ENCODE data around the gene KIN.
"Not testable (repeated sequence)": the region's sequence is repeated elsewhere in the genome, so short reads cannot be mapped to it uniquely, and the experiment has no call there.

Gene KIN, protein sequence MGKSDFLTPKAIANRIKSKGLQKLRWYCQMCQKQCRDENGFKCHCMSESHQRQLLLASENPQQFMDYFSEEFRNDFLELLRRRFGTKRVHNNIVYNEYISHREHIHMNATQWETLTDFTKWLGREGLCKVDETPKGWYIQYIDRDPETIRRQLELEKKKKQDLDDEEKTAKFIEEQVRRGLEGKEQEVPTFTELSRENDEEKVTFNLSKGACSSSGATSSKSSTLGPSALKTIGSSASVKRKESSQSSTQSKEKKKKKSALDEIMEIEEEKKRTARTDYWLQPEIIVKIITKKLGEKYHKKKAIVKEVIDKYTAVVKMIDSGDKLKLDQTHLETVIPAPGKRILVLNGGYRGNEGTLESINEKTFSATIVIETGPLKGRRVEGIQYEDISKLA

GRCh38 chr10:7787857-7788638 is at the start of gene KIN, which contains the start of gene ATP5F1C:
KIN (minus strand) TSS chr10:7787993; CDS start chr10:7787933, 60 bp downstream.
ATP5F1C (plus strand) TSS chr10:7788177; CDS start chr10:7788208, 31 bp downstream.
- DNase-seq (ENCODE audit: low read depth) = peak; percentile 94

DNA sequence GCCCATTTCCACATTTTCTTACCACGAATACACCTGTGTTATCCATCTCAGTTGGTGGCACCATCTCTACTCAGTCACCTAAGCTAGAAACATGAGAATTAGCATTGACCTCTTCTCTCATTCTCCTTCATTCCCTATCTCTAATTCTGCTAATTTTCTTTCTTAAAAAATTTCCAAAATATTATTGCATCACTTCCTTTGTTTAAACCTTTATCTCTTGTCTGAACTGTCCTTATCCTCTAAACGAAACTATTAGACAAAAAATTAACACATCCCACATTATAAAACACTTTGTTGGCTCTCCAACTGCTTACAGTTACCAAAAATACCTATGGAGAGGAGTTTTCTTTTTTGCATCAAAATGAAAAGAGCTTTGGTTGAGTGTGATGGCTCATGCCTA is 48.8 kb upstream of the KIN start:
- DNase-seq (ENCODE audit: low read depth) = no peak

- no peak for DNase-seq (ENCODE audit: low read depth)
These were observed 46.5 kb upstream of the KIN start for GRCh38 chr10:7834262-7834661.

DNA sequence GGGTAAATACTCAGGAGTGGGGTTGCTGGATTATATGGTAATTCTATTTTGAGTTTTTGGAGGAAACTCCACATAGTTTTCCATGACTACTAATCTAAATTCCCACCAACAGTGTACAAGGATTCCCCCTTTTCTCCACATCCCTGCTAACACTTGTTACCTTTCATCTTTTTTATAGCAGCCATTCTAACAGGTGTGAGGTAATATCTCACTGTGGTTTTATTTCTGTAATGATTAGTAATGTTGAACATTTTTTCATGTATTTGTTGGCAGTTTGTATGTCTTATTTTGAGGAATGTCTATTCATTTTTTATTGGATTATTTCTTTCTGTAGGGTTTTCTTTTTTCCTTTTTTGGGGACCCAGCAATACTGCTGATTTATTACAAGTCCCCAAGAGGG is 45.4 kb upstream of the KIN start:
- no peak for DNase-seq (ENCODE audit: low read depth)

DNA sequence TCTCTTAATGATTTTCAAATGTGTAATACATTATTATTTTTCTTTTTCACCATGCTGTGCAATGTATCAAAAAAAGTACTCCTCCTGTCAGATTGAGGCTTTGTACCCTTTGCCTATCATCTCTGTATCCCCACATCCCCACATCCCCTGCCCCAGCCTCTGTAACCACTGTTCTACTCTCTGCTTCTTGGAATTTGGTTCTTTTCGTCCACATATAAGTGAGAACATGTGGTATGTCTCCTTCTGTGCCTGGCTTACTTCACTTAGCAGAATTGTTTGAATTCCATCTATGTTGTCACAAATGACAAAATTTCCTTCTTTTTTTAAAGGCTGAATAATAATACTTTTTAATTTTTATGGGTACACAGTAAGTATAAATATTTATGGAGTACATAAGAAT is 44.3 kb upstream of the KIN start:
- no peak for DNase-seq (ENCODE audit: low read depth)

GRCh38 chr10:7829289-7829834 is 41.6 kb upstream of the KIN start:
- no peak for DNase-seq (ENCODE audit: low read depth)

DNA sequence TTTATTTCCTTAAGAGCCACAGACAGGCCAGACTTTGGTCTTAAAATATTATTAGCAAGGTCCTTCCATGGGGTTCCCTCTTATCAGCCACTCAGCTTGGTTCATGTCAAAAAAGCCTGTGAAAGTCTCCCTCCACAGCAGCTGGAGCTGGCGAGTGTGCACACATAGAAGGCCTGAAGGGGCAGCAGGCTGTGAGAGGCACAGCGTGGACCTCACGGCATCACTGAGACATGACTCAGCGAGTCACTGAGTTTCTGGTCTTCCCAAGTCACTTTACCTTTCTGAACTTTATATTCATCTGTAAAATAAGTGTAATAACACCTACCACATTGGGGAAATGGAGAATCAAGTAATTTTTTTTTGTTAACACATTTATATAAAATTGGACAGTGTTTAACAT is 39.2 kb upstream of the KIN start:
- DNase-seq (ENCODE audit: low read depth) = no peak

- no peak for DNase-seq (ENCODE audit: low read depth)
These were observed 36.5 kb upstream of the KIN start for GRCh38 chr10:7824251-7824650.

DNA sequence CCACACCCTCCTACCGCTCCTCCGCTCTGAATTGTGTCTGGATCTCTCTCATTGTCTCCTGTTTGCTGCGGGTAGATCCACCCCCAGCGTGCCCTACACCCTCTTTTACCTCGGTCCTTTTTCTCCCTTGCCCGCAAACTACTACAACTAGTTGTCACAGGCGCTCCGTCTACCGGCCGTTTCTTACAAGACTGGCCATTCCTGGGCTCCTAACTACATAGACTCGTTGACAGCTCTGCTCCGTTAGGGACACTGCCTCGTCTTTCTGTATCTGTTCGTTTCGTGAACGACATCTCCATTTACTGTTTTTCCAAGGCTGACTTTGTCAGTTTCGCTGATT is 31.3 kb upstream of the KIN start:
- DNase-seq (ENCODE audit: low read depth) = no peak

GRCh38 chr10:7818295-7819120 is 30.7 kb upstream of the KIN start, which contains the start of gene TAF3:
TAF3 (plus strand) TSS chr10:7818505; CDS start chr10:7818710, 205 bp downstream.
- peak; percentile 89 for DNase-seq (ENCODE audit: low read depth)

DNA sequence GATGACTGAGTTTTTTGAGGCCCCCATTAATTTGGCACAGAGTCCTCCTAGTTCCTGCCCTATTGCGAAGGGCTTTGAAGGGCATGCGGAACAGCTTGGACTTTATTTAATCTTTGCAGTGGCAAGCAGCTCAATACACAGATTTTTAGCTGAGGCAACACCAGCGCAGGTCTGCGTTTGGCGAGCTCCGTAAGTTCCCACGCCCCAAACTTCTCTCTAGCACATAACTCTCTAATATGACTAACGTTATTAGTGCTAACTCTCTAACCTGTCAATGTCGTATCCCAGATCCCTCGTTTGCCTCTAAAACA is 30.1 kb upstream of the KIN start:
- DNase-seq (ENCODE audit: low read depth) = no peak

DNA sequence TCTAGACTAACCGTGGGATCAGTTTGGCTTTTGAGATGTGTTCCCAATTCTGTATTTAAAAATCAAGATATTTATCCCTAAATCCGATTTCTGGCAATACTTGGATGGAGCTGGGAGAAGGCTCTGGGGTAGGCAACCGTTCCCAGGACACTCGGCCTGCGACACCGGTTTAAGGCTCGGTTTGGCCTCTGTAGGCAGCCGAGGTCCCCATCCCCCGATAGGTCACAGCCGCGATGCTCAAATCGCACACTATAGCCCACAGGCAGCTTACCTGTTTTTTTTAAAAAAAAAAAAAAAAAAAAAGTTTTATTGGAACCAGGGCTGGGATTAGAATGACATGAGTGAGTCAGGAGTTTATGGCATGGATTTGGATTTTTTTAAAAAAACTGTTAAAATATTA is 29.8 kb upstream of the KIN start:
- no peak for DNase-seq (ENCODE audit: low read depth)

- DNase-seq (ENCODE audit: low read depth) = no peak
These were observed 25.7 kb upstream of the KIN start for GRCh38 chr10:7813481-7813880.

GRCh38 chr10:7811743-7812142 is 23.9 kb upstream of the KIN start:
- not testable (repeated sequence) for DNase-seq (ENCODE audit: low read depth)

GRCh38 chr10:7811000-7811399 is 23.2 kb upstream of the KIN start:
- DNase-seq (ENCODE audit: low read depth) = no peak

DNA sequence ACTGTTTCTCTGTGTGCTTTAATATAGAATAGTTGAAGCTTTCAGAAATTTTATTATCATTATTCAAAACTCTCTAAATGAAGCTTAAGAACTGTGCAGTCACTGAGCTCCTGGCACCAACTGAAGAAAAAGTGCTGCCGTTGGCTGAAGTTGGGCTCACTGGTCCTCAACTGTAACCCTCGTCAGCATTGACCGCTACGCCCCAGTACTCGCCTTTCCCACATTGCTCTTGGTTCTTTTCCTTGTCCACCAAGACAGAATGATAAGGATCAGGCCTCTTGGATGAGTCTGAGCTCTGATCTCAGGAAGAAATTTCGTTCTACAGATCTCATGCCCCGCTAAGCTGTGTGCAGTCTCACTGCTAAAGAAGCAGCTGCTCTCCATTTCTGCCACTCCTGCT is 22.6 kb upstream of the KIN start:
- DNase-seq (ENCODE audit: low read depth) = no peak

DNA sequence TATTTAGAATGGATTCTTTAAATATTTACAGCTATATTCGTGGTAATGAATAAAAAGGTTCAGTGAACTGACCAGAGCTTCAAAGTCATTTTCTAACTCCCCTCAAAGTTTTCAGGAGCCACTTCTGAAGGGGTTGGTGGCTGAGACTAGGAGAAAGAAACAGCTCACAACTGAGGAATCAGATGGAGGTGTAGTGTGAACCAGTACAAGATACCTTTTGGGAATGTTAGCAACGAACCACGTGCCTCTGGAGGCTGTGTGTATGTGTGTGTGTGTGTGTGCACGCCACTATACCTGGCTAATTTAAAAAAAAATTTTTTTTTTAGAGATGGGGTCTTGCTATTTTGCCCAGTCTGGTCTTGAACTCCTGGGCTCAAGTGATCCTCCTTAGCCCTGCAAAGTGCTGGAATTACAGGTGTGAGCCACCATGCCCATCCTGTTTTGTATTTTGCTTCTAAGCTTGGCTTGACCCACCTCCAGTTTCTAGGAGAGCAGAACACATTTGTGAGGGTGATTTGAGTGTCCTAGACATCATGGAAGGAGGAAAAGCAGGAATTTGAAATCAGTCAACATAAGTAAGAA is 21.0 kb upstream of the KIN start:
- DNase-seq (ENCODE audit: low read depth) = no peak

DNA sequence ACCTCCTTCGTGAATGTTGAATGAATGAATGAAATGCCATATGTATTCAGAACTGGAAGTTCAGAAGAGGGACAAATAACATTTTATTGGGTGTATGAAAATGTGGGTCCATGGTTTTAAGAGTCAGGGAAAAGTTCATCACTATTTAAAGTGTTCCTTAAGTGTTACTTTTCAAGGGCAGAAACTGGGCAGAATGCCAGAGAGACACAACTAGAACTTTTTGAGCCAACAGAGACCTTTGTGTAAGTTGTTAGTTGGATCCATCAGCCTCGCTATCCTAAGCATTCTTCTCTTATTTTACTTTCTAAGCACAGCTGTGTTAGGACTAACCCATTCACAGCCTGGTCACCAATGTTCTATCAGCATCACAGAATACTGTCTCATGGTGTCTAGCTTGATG is 16.9 kb upstream of the KIN start:
- no peak for DNase-seq (ENCODE audit: low read depth)

GRCh38 chr10:7804216-7804615 is 16.4 kb upstream of the KIN start:
- DNase-seq (ENCODE audit: low read depth) = no peak

DNA sequence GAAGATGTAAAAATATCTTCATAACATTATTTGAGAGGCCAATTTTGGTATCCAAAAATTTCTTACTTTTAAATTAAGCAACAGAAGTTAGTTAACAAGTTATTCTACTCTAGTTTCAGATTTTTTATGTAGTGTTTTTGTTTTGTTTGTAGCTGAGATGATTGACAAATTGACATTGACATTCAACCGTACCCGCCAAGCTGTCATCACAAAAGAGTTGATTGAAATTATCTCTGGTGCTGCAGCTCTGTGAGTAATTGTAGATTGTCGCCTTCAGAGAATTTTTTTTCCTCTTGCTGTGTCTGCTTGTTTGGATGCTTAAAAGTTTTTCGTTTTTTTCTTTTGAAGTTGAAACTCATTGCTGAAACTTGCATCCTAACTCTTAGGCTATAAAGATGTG is 14.8 kb upstream of the KIN start:
- no peak for DNase-seq (ENCODE audit: low read depth)

DNA sequence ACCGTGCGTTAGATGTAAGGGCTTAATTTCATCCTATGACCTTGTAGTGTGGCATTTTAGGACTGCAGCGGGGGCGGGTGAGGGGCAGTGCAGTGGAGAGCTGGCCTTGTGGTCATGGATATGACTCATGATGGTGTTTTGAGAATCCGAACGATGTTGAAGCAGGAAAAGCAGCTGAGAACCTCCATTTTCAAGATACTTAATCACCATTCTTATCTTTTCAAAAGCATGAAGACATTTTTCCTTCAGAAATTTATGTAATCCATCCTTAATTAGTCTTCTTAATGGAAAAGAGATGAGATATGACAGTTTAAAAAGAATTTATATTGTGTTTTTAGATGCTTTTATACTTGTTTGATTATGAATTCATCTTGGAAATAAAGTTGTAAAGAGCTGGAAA is 9.8 kb upstream of the KIN start:
- DNase-seq (ENCODE audit: low read depth) = no peak

DNA sequence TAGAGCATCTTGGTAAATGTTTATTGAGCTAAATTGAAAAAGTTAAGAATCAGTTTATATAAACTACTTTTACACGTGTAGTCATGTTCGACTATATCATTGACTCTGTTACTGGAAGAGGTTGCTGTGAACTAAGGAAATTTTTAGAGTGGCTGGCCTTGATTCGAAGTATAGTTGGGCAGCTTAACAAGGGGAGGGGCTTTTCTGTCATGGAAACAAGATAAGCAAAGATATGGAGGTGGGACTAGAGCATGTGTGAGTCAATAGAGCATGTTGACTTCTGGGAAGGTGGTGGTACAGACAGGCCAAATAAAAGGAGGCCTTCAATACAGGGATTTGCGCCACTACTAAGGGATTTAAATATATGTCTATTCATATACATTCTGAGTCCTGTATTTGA is 7.8 kb upstream of the KIN start:
- no peak for DNase-seq (ENCODE audit: low read depth)

Measured in activated T-cell treated with anti-CD3 and anti-CD28 coated beads for 1 hour (primary cell).